ENCODE results near the gene MRPL21.

The MRPL21 gene

GRCh38 chr11:68934666-68935065 lies 31.0 kb upstream of the MRPL21 start:
- TF ChIP-seq CTCF (conservative IDR thresholded peaks at IDR 0.05; ENCODE audit: low read depth, low read length): no peak
- DNase-seq (ENCODE audit: low read depth): no peak
- no peak overlapping the region for H3K4me3 ChIP-seq (ENCODE audit: low read length)

- TF ChIP-seq CTCF (conservative IDR thresholded peaks at IDR 0.05; ENCODE audit: low read depth, low read length): no peak
- no peak for DNase-seq (ENCODE audit: low read depth)
- H3K4me3 ChIP-seq (ENCODE audit: low read length): no peak overlapping the region
Observed at GRCh38 chr11:68934321-68934645, 30.7 kb upstream of the MRPL21 start.

DNA sequence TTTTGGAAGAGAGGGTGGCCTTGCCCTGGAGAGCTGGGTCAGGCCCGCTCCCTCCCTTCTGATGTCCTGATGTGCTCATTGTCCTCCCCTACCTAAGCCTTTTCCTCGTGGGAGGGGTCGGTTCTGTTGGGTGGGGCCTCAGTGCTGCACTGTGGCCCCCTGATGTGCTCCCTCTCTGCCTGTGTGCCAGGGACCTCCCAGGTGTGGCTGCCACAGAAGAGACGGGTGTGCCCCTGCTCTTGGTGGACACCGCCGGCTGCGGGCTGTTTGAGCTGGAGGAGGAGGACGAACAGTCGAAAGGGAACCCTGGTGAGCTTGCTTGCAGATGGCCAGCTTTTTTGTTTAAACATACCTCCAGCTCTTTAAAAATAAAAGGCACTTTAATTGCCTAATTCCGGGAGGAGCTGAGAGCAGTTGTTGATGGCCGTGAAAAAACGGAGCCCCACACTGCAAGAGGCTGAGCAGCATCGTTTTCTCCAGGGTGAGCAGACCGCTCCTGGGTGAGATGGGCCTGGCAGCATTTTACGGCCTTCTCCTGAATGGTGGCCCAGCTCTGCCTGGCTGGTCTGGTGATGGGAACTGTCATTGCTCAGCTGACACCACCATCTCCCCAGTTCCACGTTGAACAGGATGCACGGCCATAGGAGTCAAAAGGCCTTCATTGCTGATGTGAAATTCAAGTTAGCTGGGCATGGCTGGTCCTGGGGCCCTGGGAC lies 30.1 kb upstream of the MRPL21 start:
- no peak for DNase-seq (ENCODE audit: low read depth)
- no peak overlapping the region for H3K4me3 ChIP-seq (ENCODE audit: low read length)
- no peak for TF ChIP-seq CTCF (conservative IDR thresholded peaks at IDR 0.05; ENCODE audit: low read depth, low read length)

DNA sequence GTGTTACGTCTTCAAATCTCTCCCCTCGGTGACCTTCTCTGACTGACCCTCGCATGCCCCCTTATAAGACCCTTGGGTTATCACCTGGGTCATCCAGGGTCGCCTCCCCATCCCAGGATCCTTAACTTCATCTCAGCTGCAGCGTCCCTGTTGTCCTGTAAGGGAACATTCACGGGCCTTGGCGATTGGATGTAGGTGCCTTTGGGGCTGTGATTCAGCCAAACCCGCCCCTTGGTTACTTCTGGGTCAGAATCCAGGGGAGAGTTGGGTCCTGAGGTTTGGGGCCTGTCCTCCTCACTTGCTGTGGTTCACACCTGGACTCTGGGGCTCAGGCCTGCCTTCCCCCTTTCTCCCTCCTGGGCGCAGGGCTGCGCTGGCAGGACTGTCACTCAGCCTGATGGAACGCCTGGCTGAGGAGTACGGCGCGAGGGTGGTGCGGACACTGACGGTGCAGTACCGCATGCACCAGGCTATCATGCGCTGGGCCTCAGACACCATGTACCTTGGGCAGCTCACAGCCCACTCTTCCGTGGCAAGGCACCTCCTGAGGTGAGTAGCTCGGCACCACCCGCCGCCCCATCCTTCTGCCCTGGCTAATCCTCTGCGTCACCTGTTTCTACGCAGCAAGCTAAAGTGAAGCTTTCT lies 29.4 kb upstream of the MRPL21 start:
- no peak for TF ChIP-seq CTCF (conservative IDR thresholded peaks at IDR 0.05; ENCODE audit: low read depth, low read length)
- no peak for DNase-seq (ENCODE audit: low read depth)
- no peak overlapping the region for H3K4me3 ChIP-seq (ENCODE audit: low read length)

DNA sequence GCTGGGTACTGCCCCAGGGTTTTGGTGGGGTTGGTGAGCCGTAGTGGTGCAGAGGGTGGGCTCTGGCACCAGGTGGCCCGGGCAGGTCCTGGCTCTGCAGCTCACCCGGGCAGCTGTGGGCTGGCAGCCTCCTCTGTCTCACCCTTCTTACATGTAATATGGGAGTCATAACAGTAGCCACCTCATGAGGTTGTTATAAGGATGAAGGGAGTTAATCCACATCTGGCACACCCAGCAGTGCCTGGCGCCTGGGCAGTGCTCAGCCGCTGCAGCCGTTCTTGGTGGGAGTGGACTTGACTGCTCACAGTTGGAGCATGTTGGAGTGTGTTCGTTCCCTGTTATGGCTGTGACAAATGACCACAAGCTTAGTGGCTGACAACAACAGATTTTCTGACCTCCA lies 28.7 kb upstream of the MRPL21 start:
- no peak for TF ChIP-seq CTCF (conservative IDR thresholded peaks at IDR 0.05; ENCODE audit: low read depth, low read length)
- no peak for DNase-seq (ENCODE audit: low read depth)
- no peak overlapping the region for H3K4me3 ChIP-seq (ENCODE audit: low read length)

DNA sequence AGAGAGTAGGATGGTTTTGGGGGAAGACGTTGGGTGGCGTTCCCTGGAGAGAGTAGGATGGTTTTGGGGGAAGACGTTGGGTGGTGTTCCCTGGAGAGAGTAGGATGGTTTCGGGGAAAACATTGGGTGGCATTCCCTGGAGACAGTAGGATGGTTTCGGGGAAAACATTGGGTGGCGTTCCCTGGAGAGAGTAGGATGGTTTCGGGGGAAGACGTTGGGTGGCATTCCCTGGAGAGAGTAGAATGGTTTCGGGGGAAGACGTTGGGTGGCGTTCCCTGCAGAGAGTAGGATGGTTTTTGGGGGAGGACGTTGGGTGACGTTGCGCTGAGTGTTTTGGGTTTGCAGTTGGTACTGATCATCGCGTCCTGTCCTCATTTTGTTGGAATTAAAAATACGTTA lies 28.3 kb upstream of the MRPL21 start:
- H3K4me3 ChIP-seq (ENCODE audit: low read length): no peak overlapping the region
- no peak for DNase-seq (ENCODE audit: low read depth)
- no peak for TF ChIP-seq CTCF (conservative IDR thresholded peaks at IDR 0.05; ENCODE audit: low read depth, low read length)
